H7 (cell line): Measurements from ENCODE around the gene RASAL3. TPM values are rescaled to one million over a fixed set of nuclear protein-coding genes. Genes with fewer than 3 reads are reported as not detected.
A peak's percentile ranks its signal among the peaks of the same experiment; 100 is the strongest.
"Not testable (repeated sequence)": the region's sequence is repeated elsewhere in the genome, so short reads cannot be mapped to it uniquely, and the experiment has no call there.

Experiments
- DNase-seq: peaks from one replicate; pipeline ENCODE4 v3.0.0; 2012
- H3K27me3 ChIP-seq: 2 replicates; pipeline ENCODE4 v1.6.0; 2011; ENCODE audit warnings: mild to moderate bottlenecking, low read length; ENCODE audit not compliant: control insufficient read depth, insufficient read depth
- H3K36me3 ChIP-seq: replicated peaks from 2 replicates; pipeline ENCODE4 v1.5.1; 2011; ENCODE audit warnings: low read length; ENCODE audit not compliant: control insufficient read depth, insufficient read depth
- H3K4me3 ChIP-seq: 2 replicates; pipeline ENCODE4 v1.5.1; 2011; ENCODE audit warnings: low read depth, mild to moderate bottlenecking, control low read depth, low read length, moderate library complexity; ENCODE audit not compliant: insufficient read depth
- total RNA-seq: library from RNA; depleted of rRNA; stranded (reverse); fragments of >200 nt; shearing (Covaris generic); gene quantifications from 2 replicates; pipeline ENCODE4 v1.2.3, GENCODE V29; 2014

Gene RASAL3
- total RNA-seq, 1 experiment from 2014 or later, result not detected

GRCh38 chr19:15485768-15486167 is 21.4 kb upstream of the RASAL3 start:
- H3K36me3 ChIP-seq, H3K27me3 ChIP-seq, DNase-seq, H3K4me3 ChIP-seq: not testable (repeated sequence)

- not testable (repeated sequence) for H3K36me3 ChIP-seq, H3K27me3 ChIP-seq, H3K4me3 ChIP-seq, DNase-seq
These were observed 16.7 kb upstream of the RASAL3 start for GRCh38 chr19:15480996-15481395.

DNA sequence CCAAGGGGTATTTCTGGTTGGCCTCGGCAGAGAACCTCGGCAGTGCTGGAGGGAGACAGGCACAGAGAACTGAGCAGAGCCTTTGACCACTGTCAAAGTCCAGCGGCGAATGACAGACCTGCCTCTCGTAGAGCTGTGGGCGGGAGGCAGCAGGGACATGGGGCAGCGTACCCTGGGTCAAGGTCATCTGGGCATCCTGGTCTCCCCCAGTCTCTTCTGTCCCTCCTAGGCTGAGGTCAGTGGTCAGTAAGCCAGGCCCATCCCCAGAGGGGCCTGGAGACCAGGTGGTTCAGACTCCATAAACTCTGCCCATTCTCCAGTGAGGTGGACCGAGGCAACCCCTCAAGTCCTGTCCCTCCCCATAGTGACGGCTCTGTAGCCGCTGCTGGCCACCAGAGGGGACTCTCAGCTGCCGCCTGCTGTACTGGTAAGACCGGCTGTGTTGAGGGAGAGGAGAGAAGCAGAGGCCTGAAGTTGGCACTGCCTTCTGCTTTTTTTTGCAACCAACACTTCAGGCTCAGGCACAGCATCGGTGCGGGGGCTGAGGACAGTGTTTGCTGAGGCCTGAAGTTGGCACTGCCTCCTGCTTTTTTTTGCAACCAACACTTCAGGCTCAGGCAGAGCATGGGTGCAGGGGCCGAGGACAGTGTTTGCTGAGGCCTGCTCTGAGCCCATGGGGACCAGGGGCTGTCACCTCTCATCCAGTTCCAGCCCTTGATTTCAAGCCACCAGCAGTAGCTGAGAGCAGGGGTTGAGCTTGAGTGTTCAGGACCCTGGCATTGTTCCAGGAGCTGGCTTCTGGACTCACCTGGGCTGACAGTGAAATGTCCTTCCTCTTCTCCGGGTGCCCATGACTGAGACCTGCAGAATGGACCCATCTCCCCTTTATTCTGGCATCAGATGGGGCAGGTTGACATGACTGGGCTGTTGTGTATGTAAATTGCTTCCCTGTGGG is 15.3 kb upstream of the RASAL3 start, which contains the start of gene PGLYRP2:
Gene PGLYRP2, minus strand, starts transcription at position 111 of the 955 bp plus-strand sequence. CDS start 130 bp downstream, outside the sequence.
- DNase-seq, result no peak
- H3K4me3 ChIP-seq, result no peak within 1 kb of the TSS
- no peaks in the 10 kb centered on the region for H3K36me3 ChIP-seq
- H3K27me3 ChIP-seq, result no peaks in the 10 kb centered on the region

DNA sequence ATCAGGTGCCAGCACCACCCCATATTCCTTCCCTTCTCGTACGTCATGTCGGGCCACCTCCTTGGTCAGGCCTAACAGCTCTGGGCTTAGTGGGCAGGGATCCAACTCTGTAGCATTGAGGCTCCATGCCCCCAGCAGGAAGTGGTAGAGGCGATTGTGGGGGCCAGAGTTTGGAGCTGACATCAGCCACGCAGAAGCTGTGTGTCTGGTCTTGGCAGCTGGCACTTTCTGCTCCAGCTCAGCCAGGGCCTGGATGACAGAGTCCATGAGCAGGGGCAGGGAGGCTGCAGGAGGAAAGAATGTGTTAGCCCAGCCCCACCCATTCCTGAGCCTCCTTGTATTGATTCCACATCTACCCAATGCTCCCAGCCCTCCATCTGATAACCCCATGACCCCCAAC is 12.0 kb upstream of the RASAL3 start:
- no peaks in the 10 kb centered on the region for H3K27me3 ChIP-seq
- no peak overlapping the region for H3K4me3 ChIP-seq
- no peak for DNase-seq
- no peaks in the 10 kb centered on the region for H3K36me3 ChIP-seq

- Histone ChIP-seq H3K36me3 (no peaks in the 10 kb centered on the region), H3K27me3 (no peaks in the 10 kb centered on the region), H3K4me3 (no peak overlapping the region)
- DNase-seq, result no peak
These were observed 11.3 kb upstream of the RASAL3 start for GRCh38 chr19:15475611-15476010.

DNA sequence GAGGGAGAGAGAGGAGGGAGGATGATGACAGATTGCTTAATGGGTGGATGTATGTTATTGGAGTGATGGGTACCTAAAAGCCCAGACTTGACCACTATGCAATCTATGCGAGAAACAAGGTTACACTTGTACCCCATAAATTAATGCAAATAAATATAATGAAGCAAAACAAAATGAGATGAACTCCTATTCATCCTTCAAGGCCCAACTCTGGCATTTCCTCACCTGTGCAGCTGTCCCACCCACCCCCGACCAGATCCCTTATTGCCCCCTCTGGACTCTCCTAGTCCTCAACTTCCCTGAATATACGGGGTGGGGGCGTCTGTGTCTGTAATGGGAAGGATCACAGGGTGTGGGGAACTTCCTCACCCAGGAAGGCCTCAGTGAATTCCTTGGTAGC is 10.8 kb upstream of the RASAL3 start:
- H3K36me3 ChIP-seq, result no peaks in the 10 kb centered on the region
- no peak overlapping the region for H3K4me3 ChIP-seq
- no peak for DNase-seq
- H3K27me3 ChIP-seq, result no peaks in the 10 kb centered on the region

- H3K4me3 ChIP-seq, DNase-seq, H3K36me3 ChIP-seq: not testable (repeated sequence)
- peaks cover 12% of the 10 kb centered on the region; the same call in 1 of the 2 replicates for H3K27me3 ChIP-seq
These were observed 9.5 kb upstream of the RASAL3 start for GRCh38 chr19:15473821-15474220.

GRCh38 chr19:15471639-15472101 is 7.3 kb upstream of the RASAL3 start:
- no peak overlapping the region for H3K4me3 ChIP-seq
- DNase-seq, result peak; percentile 65
- H3K36me3 ChIP-seq, result no peaks in the 10 kb centered on the region
- peaks cover 17% of the 10 kb centered on the region; the same call in 1 of the 2 replicates for H3K27me3 ChIP-seq

DNA sequence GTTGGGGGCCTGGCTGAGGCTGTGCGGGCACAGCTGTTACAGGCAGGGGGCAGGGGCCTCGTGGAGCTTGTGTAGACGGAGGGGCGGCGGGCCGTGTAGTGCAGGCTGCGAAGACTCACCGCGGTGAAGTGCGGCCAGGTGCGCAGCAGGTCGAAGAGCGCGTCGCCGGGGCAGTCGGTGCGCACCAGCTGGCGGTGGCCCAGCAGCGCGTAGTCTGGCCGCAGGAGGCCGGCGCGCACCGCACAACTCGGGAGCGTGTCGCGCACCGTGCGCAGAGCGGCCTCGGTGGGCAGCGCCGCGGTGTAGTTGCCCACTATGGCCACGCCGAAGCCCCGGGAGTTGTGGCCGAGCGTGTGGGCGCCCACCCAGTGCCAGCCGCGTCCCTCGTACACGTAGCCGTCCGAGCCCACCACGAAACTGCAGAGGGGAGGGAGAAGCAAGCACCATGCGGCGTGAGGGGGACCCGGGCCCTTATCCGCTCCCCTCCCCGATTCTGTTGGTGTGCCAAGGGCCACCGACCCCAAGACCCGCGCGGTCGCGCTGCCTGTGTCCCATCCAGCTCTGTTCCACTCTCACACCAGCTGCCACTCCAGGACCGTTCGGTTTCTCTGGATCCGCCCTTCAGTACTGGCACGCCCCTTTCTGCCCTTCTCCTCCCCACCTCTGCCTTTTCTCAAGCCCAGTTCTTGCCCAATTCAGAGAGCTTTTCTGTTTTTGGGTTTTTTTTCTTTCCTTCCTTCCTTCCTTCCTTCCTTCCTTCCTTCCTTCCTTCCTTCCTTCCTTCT is 5.4 kb upstream of the RASAL3 start:
- Histone ChIP-seq H3K27me3 (peaks cover 18% of the 10 kb centered on the region; the same call in 1 of the 2 replicates), H3K4me3 (peak overlapping the region; percentile 32; the same call in 1 of the 2 replicates)

GRCh38 chr19:15468675-15469512 is 4.5 kb upstream of the RASAL3 start:
- no peaks in the 10 kb centered on the region for H3K36me3 ChIP-seq
- DNase-seq, result no peak
- no peak overlapping the region for H3K4me3 ChIP-seq
- H3K27me3 ChIP-seq, result peaks cover 18% of the 10 kb centered on the region; the same call in 1 of the 2 replicates

More for the DNA sequence above, 5.4 kb upstream of the RASAL3 start:
- peak; percentile 83 for DNase-seq
- H3K36me3 ChIP-seq, result no peaks in the 10 kb centered on the region

GRCh38 chr19:15467734-15468214 is 3.4 kb upstream of the RASAL3 start:
- DNase-seq, result no peak
- H3K27me3 ChIP-seq, result peaks cover 18% of the 10 kb centered on the region; the same call in 1 of the 2 replicates
- no peak overlapping the region for H3K4me3 ChIP-seq
- H3K36me3 ChIP-seq, result no peaks in the 10 kb centered on the region

GRCh38 chr19:15466851-15467733 is 2.7 kb upstream of the RASAL3 start:
- no peak for DNase-seq
- Histone ChIP-seq H3K27me3 (peaks cover 18% of the 10 kb centered on the region; the same call in 1 of the 2 replicates), H3K36me3 (no peaks in the 10 kb centered on the region), H3K4me3 (no peak overlapping the region)

- peak; percentile 70 for DNase-seq
- no peaks in the 10 kb centered on the region for H3K36me3 ChIP-seq
- peaks cover 16% of the 10 kb centered on the region for H3K27me3 ChIP-seq
- peak overlapping the region; percentile 29; the same call in 1 of the 2 replicates for H3K4me3 ChIP-seq
These were observed 428 bp downstream of the RASAL3 start for GRCh38 chr19:15463861-15464371.
